Mammary epithelial cell (primary cell): ENCODE results near the gene TRPM1.

ENCODE experiments used
- CTCF ChIP-seq, 2 donors: IDR thresholded peaks in 1 of 2; conservative IDR thresholded peaks in 1 of 2; 2 replicates each; pipeline ENCODE4 v1.5.1; 2011 to 2012; ENCODE audit warnings: inconsistent platforms in 2 of 2, low read length in 2 of 2, mild to moderate bottlenecking in 2 of 2, control low read depth in 1 of 2, low read depth in 1 of 2; ENCODE audit not compliant: insufficient read depth in 1 of 2; ENCODE audit errors: extremely low read depth in 1 of 2
- EZH2 ChIP-seq: IDR thresholded peaks from 2 replicates; pipeline ENCODE4 v1.6.1; 2012; ENCODE audit warnings: low read length, inconsistent platforms, borderline replicate concordance

GRCh38 chr15:31049682-31050615, 51.6 kb downstream of the TRPM1 start:
- no peak for TF ChIP-seq EZH2
- no peak for TF ChIP-seq CTCF (conservative IDR thresholded peaks at IDR 0.05 in 1 of 2, IDR thresholded peaks at IDR 0.05 in 1 of 2; ENCODE audit: extremely low read depth in 1 of 2, insufficient read depth in 1 of 2, low read depth in 1 of 2, low read length in 2 of 2)
